22Rv1 (cell line): Measurements from ENCODE around the gene VGLL4.
"Not testable (repeated sequence)": the region's sequence is repeated elsewhere in the genome, so short reads cannot be mapped to it uniquely, and the experiment has no call there.

ENCODE experiments used
- H3K27ac ChIP-seq: fragments of 450-650 bp; 2 replicates; pipeline ENCODE4 v1.5.1; 2017
- CTCF ChIP-seq: fragments of 450-650 bp; IDR thresholded peaks from 2 replicates; pipeline ENCODE4 v1.5.1; 2017; ENCODE audit warnings: mild to moderate bottlenecking
- ZFX ChIP-seq: fragments of 450-650 bp; IDR thresholded peaks from 2 replicates; pipeline ENCODE4 v1.6.1; 2017; ENCODE audit warnings: antibody characterized with exemption, borderline replicate concordance

VGLL4 gene

GRCh38 chr3:11581237-11582190 lies 62.2 kb downstream of the VGLL4 start:
- H3K27ac ChIP-seq: peak overlapping the region; percentile 55
- TF ChIP-seq CTCF (no peak), ZFX (no peak)

GRCh38 chr3:11580645-11581044 lies 63.1 kb downstream of the VGLL4 start:
- TF ChIP-seq CTCF (no peak), ZFX (no peak)
- H3K27ac ChIP-seq: no peak overlapping the region

GRCh38 chr3:11578169-11578568 lies 65.5 kb downstream of the VGLL4 start:
- TF ChIP-seq CTCF (no peak), ZFX (no peak)
- H3K27ac ChIP-seq: no peak overlapping the region

- TF ChIP-seq CTCF: no peak
- TF ChIP-seq ZFX: no peak
- no peak overlapping the region for H3K27ac ChIP-seq
These were observed 67.3 kb downstream of the VGLL4 start for GRCh38 chr3:11576453-11576852.

- TF ChIP-seq CTCF: no peak
- no peak for TF ChIP-seq ZFX
These were observed 68.0 kb downstream of the VGLL4 start for GRCh38 chr3:11575677-11576076.

GRCh38 chr3:11574981-11575669 lies 68.6 kb downstream of the VGLL4 start:
- no peak for TF ChIP-seq ZFX
- H3K27ac ChIP-seq: no peak overlapping the region

More at GRCh38 chr3:11575677-11576076, 68.0 kb downstream of the VGLL4 start:
- no peak overlapping the region for H3K27ac ChIP-seq

GRCh38 chr3:11572660-11573059 lies 71.1 kb downstream of the VGLL4 start:
- not testable (repeated sequence) for H3K27ac ChIP-seq

- TF ChIP-seq ZFX (no peak), CTCF (no peak)
- no peak overlapping the region for H3K27ac ChIP-seq
These were observed 72.8 kb downstream of the VGLL4 start for GRCh38 chr3:11570789-11571495.
